Measurements from ENCODE around the gene RAE1. TPM values are rescaled to one million over a fixed set of nuclear protein-coding genes. Genes with fewer than 3 reads are reported as not detected.

RAE1 gene
- total and polyA plus RNA-seq, 11 donors = 7.5 to 26.8 (median 15.5) TPM

- H3K27me3 ChIP-seq = no peaks in the 10 kb centered on the region
- no peaks in the 10 kb centered on the region for H3K9me3 ChIP-seq
- H3K36me3 ChIP-seq = no peaks in the 10 kb centered on the region
- H3K27ac ChIP-seq = no peak overlapping the region
- DNase-seq (peak in 1 of 5 donors; percentile 43), ATAC-seq (peak in 2 of 4 donors; percentile 14 to 27)
- H3K4me1 ChIP-seq = peaks cover 0 to 16% (median 0%) of the 10 kb centered on the region in 12 donors
- no peak for TF ChIP-seq CTCF (IDR thresholded peaks at IDR 0.05)
- TF ChIP-seq POLR2A (IDR thresholded peaks at IDR 0.05) = no peak
- 76 to 90% (median 86%) methylated on average over 22 to 26 of the region's 26 CpGs for WGBS, 4 donors
- intact Hi-C loops (cut with DNase I) = no loop called here
- no peak overlapping the region for H3K4me3 ChIP-seq
Observed at GRCh38 chr20:57421253-57422220, 70.5 kb downstream of the RAE1 start.

GRCh38 chr20:57422254-57422653 is 71.2 kb downstream of the RAE1 start:
- intact Hi-C loops (cut with DNase I) = no loop called here
- Histone ChIP-seq H3K4me3 (no peak overlapping the region), H3K4me1 (peaks cover 0 to 16% (median 0%) of the 10 kb centered on the region in 12 donors), H3K36me3 (no peaks in the 10 kb centered on the region), H3K27ac (no peak overlapping the region), H3K9me3 (no peaks in the 10 kb centered on the region), H3K27me3 (no peaks in the 10 kb centered on the region)
- TF ChIP-seq CTCF (IDR thresholded peaks at IDR 0.05) = no peak
- TF ChIP-seq POLR2A (IDR thresholded peaks at IDR 0.05) = no peak
- ATAC-seq = no peak
- 57 to 71% (median 66%) methylated on average over 7 of the region's 7 CpGs for WGBS, 4 donors
- DNase-seq = peak in 1 of 5 donors; percentile 9

- ATAC-seq (peak in 2 of 4 donors; percentile 19 to 56), DNase-seq (peak in 1 of 5 donors; percentile 59)
- Histone ChIP-seq H3K9me3 (no peaks in the 10 kb centered on the region), H3K36me3 (no peaks in the 10 kb centered on the region), H3K27ac (peak overlapping the region in 5 of 12 donors; percentile 14 to 34 (median 30)), H3K4me3 (no peak overlapping the region), H3K4me1 (peaks cover 0 to 16% (median 0%) of the 10 kb centered on the region in 12 donors), H3K27me3 (no peaks in the 10 kb centered on the region)
- TF ChIP-seq CTCF (IDR thresholded peaks at IDR 0.05) = no peak
- no peak for TF ChIP-seq POLR2A (IDR thresholded peaks at IDR 0.05)
- WGBS, 4 donors = 48 to 60% (median 56%) methylated on average over 17 of the region's 17 CpGs
- intact Hi-C loops (cut with DNase I) = no loop called here
Observed at GRCh38 chr20:57425150-57426013, 74.3 kb downstream of the RAE1 start.
